ENCODE data around the gene TMEM181.
A peak's percentile ranks its signal among the peaks of the same experiment; 100 is the strongest.
"Not testable (repeated sequence)": the region's sequence is repeated elsewhere in the genome, so short reads cannot be mapped to it uniquely, and the experiment has no call there.

The TMEM181 gene

GRCh38 chr6:158643836-158644230 is 83.9 kb downstream of the TMEM181 start:
- DNase-seq = no peak

GRCh38 chr6:158644231-158645063 is 84.6 kb downstream of the TMEM181 start, which contains the start of gene DYNLT1:
Gene DYNLT1 (minus strand): TSS chr6:158644743. CDS start chr6:158644708, 35 bp downstream.
- peak; percentile 95 for DNase-seq

GRCh38 chr6:158645064-158646022 is 85.5 kb downstream of the TMEM181 start:
- DNase-seq = no peak

GRCh38 chr6:158646023-158646910 is 86.4 kb downstream of the TMEM181 start:
- no peak for DNase-seq

- no peak for DNase-seq
Observed at GRCh38 chr6:158647501-158647900, 87.6 kb downstream of the TMEM181 start.

- DNase-seq = no peak
Observed at GRCh38 chr6:158648682-158649131, 88.8 kb downstream of the TMEM181 start.

GRCh38 chr6:158649289-158650143 is 89.6 kb downstream of the TMEM181 start, which contains the start of gene SYTL3:
Gene SYTL3 (plus strand): TSS chr6:158650054. CDS start chr6:158663269, 13,215 bp downstream.
- no peak for DNase-seq

- DNase-seq = not testable (repeated sequence)
Observed at GRCh38 chr6:158651981-158652737, 92.3 kb downstream of the TMEM181 start.

- DNase-seq = no peak
Observed at GRCh38 chr6:158653577-158654354, 93.9 kb downstream of the TMEM181 start.

- no peak for DNase-seq
Observed at GRCh38 chr6:158654498-158654897, 94.6 kb downstream of the TMEM181 start.

- DNase-seq = no peak
Observed at GRCh38 chr6:158654960-158655489, 95.1 kb downstream of the TMEM181 start.

GRCh38 chr6:158655569-158656450 is 95.9 kb downstream of the TMEM181 start:
- DNase-seq = no peak

- not testable (repeated sequence) for DNase-seq
Observed at GRCh38 chr6:158656986-158657385, 97.1 kb downstream of the TMEM181 start.

- DNase-seq = peak; percentile 80
Observed at GRCh38 chr6:158660333-158660754, 100.5 kb downstream of the TMEM181 start.

GRCh38 chr6:158661156-158661685 is 101.3 kb downstream of the TMEM181 start:
- no peak for DNase-seq

GRCh38 chr6:158662607-158662953 is 102.7 kb downstream of the TMEM181 start:
- DNase-seq = no peak

GRCh38 chr6:158662954-158663624 is 103.2 kb downstream of the TMEM181 start:
- peak; percentile 79 for DNase-seq

All from NCI-H748 treated with DMSO at 0.1 percent for 48 hours (cell line).